Natural killer cell treated with Interleukin-12 subunit alpha and Interleukin-12 subunit beta and Interleukin-15 and Interleukin-18, amount 100 ng/mL, for 72 hours (primary cell): Measurements from ENCODE around the gene RFC1. TPM values are rescaled to one million over a fixed set of nuclear protein-coding genes. Genes with fewer than 3 reads are reported as not detected.
"Not testable (repeated sequence)": the region's sequence is repeated elsewhere in the genome, so short reads cannot be mapped to it uniquely, and the experiment has no call there.

ENCODE experiments used
- ATAC-seq, 2 donors: fragments of 150-1000 bp; cut with Tn5 transposase in 1 of 2; sonication (Bioruptor Pico), chemical (Tn5 transposase) in 1 of 2; 2 replicates each; pipeline ENCODE4 v1.10.0; 2021
- DNase-seq: peaks from one replicate; pipeline ENCODE4 v3.0.0; 2022; ENCODE audit warnings: low spot score
- H3K27ac Mint-ChIP-seq, 2 donors: 1 replicate in 1 of 2; 2 replicates in 1 of 2; pipeline ENCODE4 v1.8.0; 2022; ENCODE audit warnings: mixed read lengths in 2 of 2, mild to moderate bottlenecking in 1 of 2, moderate library complexity in 1 of 2
- H3K27me3 Mint-ChIP-seq, 2 donors: 1 replicate in 1 of 2; 2 replicates in 1 of 2; pipeline ENCODE4 v1.8.0; 2022; ENCODE audit warnings: mixed read lengths in 2 of 2
- H3K36me3 Mint-ChIP-seq: one replicate; pipeline ENCODE4 v1.8.0; 2022; ENCODE audit warnings: mixed read lengths
- H3K4me1 Mint-ChIP-seq, 2 donors: 1 replicate in 1 of 2; 2 replicates in 1 of 2; pipeline ENCODE4 v1.8.0; 2022; ENCODE audit warnings: low read depth in 2 of 2, mixed read lengths in 2 of 2, mild to moderate bottlenecking in 1 of 2
- H3K4me3 Mint-ChIP-seq: one replicate; pipeline ENCODE4 v1.8.0; 2022; ENCODE audit warnings: mixed read lengths
- H3K9me3 Mint-ChIP-seq: 2 replicates; pipeline ENCODE4 v1.8.0; 2022; ENCODE audit warnings: mixed read lengths
- total RNA-seq, 2 donors: library from RNA; stranded (reverse); gene quantifications; one replicate each; pipeline ENCODE4 v1.2.3, GENCODE V29; 2022

The RFC1 gene
- total RNA-seq, 2 donors from 2014 or later = 74.9 to 102 TPM

DNA sequence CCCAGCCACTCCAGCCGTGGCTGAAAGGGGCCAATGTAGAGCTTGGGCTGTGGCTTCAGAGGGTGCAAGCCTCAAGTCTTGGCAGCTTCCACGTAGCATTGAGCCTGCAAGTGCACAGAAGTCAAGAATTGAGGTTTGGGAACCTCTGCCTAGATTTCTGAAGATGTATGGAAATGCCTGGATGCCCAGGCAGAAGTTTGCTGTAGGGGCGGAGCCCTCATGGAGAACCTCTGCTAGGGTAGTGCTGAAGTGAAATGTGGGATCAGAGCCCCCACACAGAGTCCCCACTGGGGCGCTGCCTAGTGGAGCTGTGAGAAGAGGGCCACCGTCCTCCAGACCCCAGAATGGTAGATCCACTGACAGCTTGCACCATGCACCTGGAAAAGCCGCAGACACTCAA, 5.0 kb upstream of the RFC1 start:
- not testable (repeated sequence) for H3K4me3 Mint-ChIP-seq, H3K27ac Mint-ChIP-seq, ATAC-seq, H3K9me3 Mint-ChIP-seq, H3K27me3 Mint-ChIP-seq, H3K4me1 Mint-ChIP-seq, H3K36me3 Mint-ChIP-seq, DNase-seq

DNA sequence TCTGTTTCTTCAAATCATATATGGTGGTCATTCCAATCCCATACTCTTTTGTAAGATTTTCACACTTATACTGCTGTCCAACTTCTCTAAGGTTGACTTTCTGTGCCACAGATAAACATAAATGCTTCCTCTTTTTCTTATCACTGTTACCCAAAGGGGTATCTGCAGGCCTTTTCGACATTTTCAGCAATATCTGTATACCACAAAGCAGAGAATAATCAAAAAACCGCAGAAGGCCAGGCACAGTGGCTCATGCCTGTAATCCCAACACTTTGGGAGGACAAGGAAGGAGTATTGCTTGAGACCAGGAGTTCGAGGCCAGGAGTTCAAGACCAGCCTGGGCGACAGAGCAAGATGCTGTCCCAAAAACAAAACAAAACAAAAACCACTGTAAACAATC, 3.1 kb upstream of the RFC1 start:
- ATAC-seq (no peak), DNase-seq (no peak)
- H3K36me3 Mint-ChIP-seq = no peaks in the 10 kb centered on the region
- no peak overlapping the region for H3K27ac Mint-ChIP-seq
- peaks cover 12% of the 10 kb centered on the region in 2 donors for H3K4me1 Mint-ChIP-seq
- H3K27me3 Mint-ChIP-seq = peaks cover 0 to 3% of the 10 kb centered on the region in 2 donors
- H3K4me3 Mint-ChIP-seq = no peak overlapping the region
- H3K9me3 Mint-ChIP-seq = no peaks in the 10 kb centered on the region

DNA sequence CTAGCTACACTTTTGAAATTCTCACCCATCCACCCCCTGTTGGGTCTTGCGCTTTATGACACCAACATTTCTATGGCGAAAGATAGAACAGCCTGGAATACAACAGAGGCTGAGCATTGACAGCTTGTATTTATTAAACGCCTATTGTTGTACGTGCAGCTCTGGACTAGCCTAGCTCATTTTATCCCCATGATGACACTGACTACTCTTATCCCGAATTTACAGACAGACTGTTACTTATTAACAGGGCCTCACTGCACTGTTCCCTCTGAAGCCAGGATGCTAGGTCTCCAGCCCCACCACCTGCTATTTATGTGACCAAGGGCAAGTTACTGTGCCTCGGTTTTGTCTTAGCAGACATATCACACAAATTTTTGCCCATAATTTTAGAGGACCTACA, 1.0 kb upstream of the RFC1 start:
- Mint-ChIP-seq H3K27ac (peak overlapping the region; percentile 86 to 98), H3K36me3 (no peaks in the 10 kb centered on the region), H3K9me3 (no peaks in the 10 kb centered on the region), H3K4me1 (peaks cover 20 to 25% of the 10 kb centered on the region in 2 donors), H3K27me3 (no peaks in the 10 kb centered on the region), H3K4me3 (peak overlapping the region; percentile 38)
- no peak for DNase-seq
- ATAC-seq = no peak

DNA sequence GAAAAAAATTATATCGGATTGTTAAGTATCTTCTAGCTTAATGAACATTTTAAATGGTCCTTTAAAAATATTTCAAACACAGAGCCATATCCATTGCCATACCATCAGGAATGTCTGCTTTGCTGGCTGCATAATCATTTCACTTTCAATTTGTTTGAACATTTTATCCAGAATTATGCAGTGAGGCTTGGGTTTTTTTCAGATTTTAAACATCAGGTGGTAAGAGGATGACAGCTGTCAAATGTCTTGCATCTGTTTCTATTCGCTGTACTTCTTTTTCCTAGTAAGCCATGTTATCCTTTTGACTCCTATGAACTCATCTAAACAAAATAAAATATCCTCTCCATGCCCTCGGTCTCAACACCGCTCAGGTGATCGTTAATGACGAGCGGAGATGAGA, 802 bp downstream of the RFC1 start:
- Mint-ChIP-seq H3K27me3 (no peaks in the 10 kb centered on the region), H3K4me1 (peaks cover 22 to 27% of the 10 kb centered on the region in 2 donors)

DNA sequence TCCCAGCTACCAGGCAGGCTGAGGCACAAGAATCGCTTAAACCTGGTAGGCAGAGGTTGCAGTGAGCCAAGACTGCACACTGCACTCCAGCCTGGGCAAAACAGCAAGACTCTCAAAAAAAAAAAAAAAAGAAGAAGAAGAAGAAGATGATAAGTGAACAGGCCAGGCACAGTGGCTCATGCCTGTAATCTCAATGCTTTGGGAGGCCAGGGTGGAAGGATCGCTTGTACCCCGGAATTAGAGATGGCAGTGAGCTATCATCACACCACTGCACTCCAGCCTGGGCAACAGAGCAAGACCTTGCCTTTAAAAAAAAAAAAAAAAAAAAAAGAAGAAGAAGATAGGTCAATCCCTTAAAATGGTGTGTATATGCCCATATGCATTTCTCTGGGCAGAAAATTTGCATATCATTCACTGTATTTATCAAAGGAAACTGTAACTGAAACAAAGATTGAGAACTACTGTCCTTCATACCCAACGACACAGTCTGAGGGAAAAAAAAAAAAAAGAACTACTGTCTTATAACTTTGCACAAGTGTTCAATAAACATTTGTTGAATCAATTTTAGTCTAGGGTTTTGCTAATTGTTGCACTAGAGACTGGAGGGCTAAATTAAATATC, 2.3 kb downstream of the RFC1 start:
- Mint-ChIP-seq H3K27ac (peak overlapping the region; percentile 48 to 98), H3K9me3 (no peaks in the 10 kb centered on the region), H3K36me3 (no peaks in the 10 kb centered on the region), H3K27me3 (no peaks in the 10 kb centered on the region), H3K4me3 (peak overlapping the region; percentile 89), H3K4me1 (peaks cover 25 to 31% of the 10 kb centered on the region in 2 donors)
- DNase-seq = no peak
- peak in 1 of 2 donors; percentile 51 for ATAC-seq

More for the DNA sequence above, 802 bp downstream of the RFC1 start:
- DNase-seq (no peak), ATAC-seq (no peak)
- Mint-ChIP-seq H3K27ac (peak overlapping the region; percentile 86 to 98), H3K9me3 (no peaks in the 10 kb centered on the region), H3K36me3 (no peaks in the 10 kb centered on the region), H3K4me3 (peak overlapping the region; percentile 89)

DNA sequence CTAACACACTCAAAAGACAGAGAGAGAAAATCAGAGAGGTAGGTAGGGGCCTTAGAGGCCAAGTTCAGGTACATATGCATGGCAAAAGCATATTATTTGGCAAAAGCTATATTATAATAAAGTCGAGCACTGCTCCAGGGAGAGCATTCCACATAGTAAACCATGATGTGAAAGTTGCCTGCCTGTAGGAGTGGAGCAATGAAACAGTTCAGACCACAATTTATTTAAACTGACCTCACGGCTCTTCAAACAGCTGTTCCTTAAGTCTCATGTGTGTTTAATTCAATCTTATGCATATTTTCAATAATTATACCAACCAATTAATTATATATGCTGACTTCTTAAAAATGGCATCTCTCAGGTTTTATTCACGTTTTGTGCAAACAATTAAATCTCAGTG, 3.3 kb downstream of the RFC1 start:
- no peaks in the 10 kb centered on the region for H3K27me3 Mint-ChIP-seq
- no peaks in the 10 kb centered on the region for H3K36me3 Mint-ChIP-seq
- H3K4me3 Mint-ChIP-seq = peak overlapping the region; percentile 1
- H3K27ac Mint-ChIP-seq = peak overlapping the region in 1 of 2 donors; percentile 9
- DNase-seq (no peak), ATAC-seq (no peak)
- no peaks in the 10 kb centered on the region for H3K9me3 Mint-ChIP-seq
- peaks cover 29 to 35% of the 10 kb centered on the region in 2 donors for H3K4me1 Mint-ChIP-seq

DNA sequence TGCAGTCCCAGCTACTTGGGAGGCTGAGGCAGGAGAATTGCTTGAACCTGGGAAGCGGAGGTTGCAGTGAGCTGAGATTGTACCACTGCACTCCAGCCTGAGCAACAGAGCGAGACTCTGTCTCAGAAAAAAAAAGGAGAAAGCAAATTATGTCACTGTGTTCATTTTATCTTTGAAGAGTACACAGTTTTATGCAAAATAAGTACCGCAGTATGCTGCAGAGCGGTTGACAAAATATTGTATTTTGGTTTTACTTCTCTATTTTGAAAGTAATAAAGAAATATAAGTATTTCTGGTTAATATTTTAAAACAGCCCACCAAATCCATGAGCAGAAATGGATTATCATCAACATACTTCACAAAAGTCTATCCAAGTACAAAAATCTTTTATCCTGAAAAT, 5.6 kb downstream of the RFC1 start:
- H3K4me1 Mint-ChIP-seq = peaks cover 26 to 40% of the 10 kb centered on the region in 2 donors
- ATAC-seq, H3K27me3 Mint-ChIP-seq, DNase-seq, H3K9me3 Mint-ChIP-seq, H3K36me3 Mint-ChIP-seq, H3K27ac Mint-ChIP-seq, H3K4me3 Mint-ChIP-seq: not testable (repeated sequence)

DNA sequence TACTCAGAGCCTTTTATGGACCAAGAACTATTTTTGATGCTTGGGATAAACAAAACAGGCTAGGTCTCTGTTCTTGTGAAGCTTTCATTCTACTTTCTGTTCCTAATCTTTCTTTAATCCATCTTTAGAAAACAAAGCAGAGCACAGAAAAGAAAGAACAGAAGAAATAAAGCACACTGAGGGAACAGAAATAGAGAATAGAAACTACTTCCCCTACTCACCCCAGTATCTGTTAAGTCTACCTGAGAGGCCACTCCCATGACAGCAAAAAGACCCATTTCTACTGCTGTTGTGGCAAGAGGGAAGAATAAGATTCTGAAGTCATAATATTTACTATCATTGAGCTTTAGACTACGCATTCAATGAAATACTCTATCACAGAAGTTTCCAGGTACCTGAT, 9.2 kb downstream of the RFC1 start:
- Mint-ChIP-seq H3K4me3 (peak overlapping the region; percentile 2), H3K27ac (peak overlapping the region; percentile 64 to 100), H3K9me3 (no peaks in the 10 kb centered on the region), H3K36me3 (no peaks in the 10 kb centered on the region), H3K27me3 (no peaks in the 10 kb centered on the region), H3K4me1 (peaks cover 40 to 51% of the 10 kb centered on the region in 2 donors)
- ATAC-seq (no peak), DNase-seq (no peak)

DNA sequence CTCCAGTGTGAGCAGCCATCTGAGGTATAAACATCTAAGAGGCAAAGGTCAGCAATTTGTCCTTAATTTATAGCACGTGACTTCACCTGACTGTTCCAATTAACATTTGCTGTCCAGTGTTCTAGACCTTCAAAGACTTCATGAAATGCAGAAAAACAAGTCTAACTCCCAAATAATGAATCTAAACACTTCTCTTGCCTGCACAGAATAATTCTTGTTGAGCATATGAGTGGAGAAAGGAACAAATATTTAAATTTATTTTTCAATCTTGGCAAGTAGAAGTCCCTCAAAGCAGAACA, 12.0 kb downstream of the RFC1 start:
- Mint-ChIP-seq H3K9me3 (no peaks in the 10 kb centered on the region), H3K36me3 (peaks cover 20% of the 10 kb centered on the region), H3K4me3 (peak overlapping the region; percentile 84), H3K4me1 (peaks cover 44 to 67% of the 10 kb centered on the region in 2 donors), H3K27me3 (no peaks in the 10 kb centered on the region), H3K27ac (peak overlapping the region; percentile 99 to 100)
- ATAC-seq (no peak), DNase-seq (no peak)

DNA sequence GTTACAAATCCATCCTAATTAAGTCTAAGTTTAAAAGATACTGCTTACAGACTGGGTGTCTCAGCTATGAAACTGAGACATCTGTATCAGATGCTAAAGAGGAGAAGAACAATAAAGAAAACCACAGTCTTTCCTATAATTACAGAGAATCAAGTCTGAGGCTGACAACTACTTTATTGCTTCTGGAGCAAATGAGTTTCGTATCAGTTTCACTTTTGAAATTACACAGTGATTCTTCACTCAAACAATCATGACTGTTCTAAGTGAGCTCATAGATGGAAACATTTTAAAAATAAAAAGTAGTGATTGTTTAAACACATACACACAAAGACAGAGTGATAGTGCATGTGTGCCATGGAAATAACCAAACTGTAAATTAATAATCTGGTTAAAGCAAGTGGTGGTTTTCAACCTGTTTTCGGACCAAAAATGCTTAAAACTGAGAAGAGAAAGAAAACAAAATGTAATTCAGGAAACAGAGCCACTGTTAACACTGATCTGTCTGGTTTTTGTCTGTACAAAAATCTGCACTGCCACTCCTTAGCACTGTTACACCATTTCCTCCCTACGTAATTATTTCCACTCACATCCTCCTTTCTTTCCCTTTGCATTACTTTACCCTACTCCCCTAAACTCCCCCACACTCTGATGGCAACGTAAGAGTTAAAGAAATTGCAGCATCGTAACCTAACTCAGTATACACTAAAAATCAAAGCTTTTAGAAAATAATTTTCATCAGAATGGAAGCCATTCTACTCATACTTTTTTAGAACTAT, 12.5 kb downstream of the RFC1 start:
- ATAC-seq (peak; percentile 91), DNase-seq (no peak)
- Mint-ChIP-seq H3K27me3 (no peaks in the 10 kb centered on the region), H3K36me3 (peaks cover 24% of the 10 kb centered on the region), H3K4me3 (peak overlapping the region; percentile 84), H3K4me1 (peaks cover 43 to 67% of the 10 kb centered on the region in 2 donors), H3K9me3 (no peaks in the 10 kb centered on the region), H3K27ac (peak overlapping the region; percentile 99 to 100)

DNA sequence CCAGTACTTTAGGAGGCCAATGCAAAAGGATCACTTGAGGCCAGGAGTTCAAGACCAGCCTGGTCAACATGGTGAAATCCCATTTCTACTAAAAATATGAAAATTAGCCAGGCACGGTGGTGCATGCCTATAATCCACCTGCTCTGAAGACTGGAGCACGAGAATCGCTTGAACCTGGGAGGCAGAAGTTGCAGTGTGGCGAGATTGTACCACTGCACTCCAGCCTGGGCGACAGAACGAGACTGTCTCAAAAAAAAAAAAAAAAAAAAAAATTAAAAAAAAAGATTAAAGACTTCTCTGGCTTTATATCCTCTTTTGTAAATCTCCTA, 13.0 kb downstream of the RFC1 start:
- Mint-ChIP-seq H3K27ac (peak overlapping the region; percentile 99 to 100), H3K36me3 (peaks cover 24% of the 10 kb centered on the region), H3K4me1 (peaks cover 47 to 70% of the 10 kb centered on the region in 2 donors), H3K4me3 (peak overlapping the region; percentile 84)
- not testable (repeated sequence) for DNase-seq, H3K9me3 Mint-ChIP-seq, H3K27me3 Mint-ChIP-seq
- peak; percentile 10 to 61 for ATAC-seq

DNA sequence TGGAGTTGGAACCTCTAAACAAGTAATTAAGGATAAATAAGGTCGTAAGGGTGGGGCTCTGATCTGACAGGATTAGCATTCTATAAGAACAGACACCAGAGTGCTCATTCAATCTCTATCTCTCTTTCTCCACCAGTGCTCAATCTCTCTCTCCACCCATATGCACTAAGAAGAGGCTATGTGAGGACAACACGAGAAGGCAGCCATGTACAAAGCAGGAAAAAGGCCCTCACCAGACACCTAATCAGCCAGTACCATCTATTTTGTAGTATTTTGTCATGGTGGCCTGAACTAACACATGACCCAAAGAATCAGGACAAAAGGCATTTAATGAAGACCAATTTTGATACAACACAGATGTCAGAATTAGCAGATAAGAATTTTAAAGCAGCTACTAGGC, 16.8 kb downstream of the RFC1 start:
- Mint-ChIP-seq H3K27me3 (no peaks in the 10 kb centered on the region), H3K27ac (peak overlapping the region; percentile 20 to 56), H3K9me3 (no peaks in the 10 kb centered on the region), H3K4me3 (peak overlapping the region; percentile 55), H3K36me3 (peaks cover 31% of the 10 kb centered on the region), H3K4me1 (peaks cover 50 to 66% of the 10 kb centered on the region in 2 donors)
- DNase-seq = no peak
- ATAC-seq = no peak

DNA sequence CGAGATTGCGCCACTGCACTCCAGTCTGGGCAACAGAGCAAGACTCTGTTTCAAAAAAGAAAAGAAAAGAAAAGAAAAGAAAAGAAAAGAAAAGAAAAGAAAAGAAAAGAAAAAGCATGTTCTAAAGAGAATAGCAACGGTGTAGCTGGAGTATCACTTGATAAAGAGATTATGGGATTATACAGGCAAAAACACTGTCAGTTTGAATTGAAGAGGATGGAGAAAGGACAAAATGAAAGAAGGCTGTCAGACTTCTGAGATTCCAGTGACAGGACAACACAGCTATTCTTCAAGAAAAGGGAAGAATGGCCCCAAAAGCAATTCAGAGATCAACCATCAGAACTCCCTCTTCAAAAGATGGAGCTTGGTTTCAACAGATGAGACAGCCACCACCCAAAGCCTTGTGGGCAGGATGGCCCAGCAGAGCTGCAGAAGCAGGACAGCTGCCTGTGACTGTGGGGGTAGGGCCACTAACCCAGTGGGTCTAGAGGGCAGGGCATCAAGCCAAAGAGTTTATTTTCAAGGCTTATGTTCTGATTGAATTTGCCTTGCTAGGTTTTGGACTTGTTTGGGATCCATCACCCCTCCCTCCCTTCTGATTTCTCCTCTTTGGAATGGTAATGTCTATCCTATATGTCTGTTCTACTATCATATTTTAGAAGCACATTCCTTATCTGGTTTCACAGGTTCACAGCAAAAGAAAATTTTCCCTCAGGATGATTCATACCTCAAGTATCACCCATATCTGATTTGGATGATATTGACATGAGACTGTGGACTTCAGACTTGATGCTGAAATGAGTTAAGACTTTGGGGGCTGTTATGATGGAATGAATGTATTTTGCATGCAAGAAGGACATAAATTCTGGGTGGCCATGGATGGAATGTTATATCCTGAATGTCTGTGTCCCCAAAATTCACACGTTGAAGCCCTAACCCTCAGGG, 17.5 kb downstream of the RFC1 start:
- no peaks in the 10 kb centered on the region for H3K9me3 Mint-ChIP-seq
- peak in 1 of 2 donors; percentile 60 for ATAC-seq
- H3K27me3 Mint-ChIP-seq = no peaks in the 10 kb centered on the region
- H3K27ac Mint-ChIP-seq = peak overlapping the region; percentile 20 to 56
- H3K36me3 Mint-ChIP-seq = peaks cover 31% of the 10 kb centered on the region
- DNase-seq = no peak
- peak overlapping the region; percentile 55 for H3K4me3 Mint-ChIP-seq
- H3K4me1 Mint-ChIP-seq = peaks cover 43 to 60% of the 10 kb centered on the region in 2 donors
